NCI-H226 (cell line): ENCODE results near the gene GLYR1.

Experiments
- DNase-seq: peaks from one replicate; pipeline ENCODE4 v3.0.0-alpha.2; 2015

GLYR1 gene

GRCh38 chr16:4846503-4846900, 586 bp downstream of the GLYR1 start:
- peak; percentile 9 for DNase-seq

- no peak for DNase-seq
These were observed 6.1 kb downstream of the GLYR1 start for GRCh38 chr16:4840984-4841383.

- DNase-seq, result no peak
These were observed 7.1 kb downstream of the GLYR1 start for GRCh38 chr16:4839942-4840341.

- DNase-seq, result no peak
These were observed 9.2 kb downstream of the GLYR1 start for GRCh38 chr16:4837733-4838501.

DNA sequence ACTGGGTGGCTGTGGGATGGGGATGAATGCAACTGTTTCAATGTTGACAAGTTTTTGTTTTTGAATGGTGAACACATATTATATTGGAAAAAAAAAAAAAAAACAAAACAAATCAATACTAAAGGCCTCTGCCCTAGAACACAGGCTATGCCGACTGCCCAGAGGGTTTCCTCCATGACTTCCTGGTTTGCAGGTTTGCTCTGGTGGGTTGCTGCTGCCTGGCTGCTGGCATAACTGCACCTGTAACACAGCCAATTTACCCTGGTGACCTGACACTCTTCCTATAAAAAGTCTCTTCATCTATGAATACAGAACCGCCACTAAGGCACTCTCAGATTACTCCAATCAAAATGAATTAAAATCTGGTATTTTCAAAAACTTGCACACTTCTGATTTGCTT, 10.4 kb downstream of the GLYR1 start:
- DNase-seq, result no peak

GRCh38 chr16:4833584-4833983, 13.5 kb downstream of the GLYR1 start:
- no peak for DNase-seq

DNA sequence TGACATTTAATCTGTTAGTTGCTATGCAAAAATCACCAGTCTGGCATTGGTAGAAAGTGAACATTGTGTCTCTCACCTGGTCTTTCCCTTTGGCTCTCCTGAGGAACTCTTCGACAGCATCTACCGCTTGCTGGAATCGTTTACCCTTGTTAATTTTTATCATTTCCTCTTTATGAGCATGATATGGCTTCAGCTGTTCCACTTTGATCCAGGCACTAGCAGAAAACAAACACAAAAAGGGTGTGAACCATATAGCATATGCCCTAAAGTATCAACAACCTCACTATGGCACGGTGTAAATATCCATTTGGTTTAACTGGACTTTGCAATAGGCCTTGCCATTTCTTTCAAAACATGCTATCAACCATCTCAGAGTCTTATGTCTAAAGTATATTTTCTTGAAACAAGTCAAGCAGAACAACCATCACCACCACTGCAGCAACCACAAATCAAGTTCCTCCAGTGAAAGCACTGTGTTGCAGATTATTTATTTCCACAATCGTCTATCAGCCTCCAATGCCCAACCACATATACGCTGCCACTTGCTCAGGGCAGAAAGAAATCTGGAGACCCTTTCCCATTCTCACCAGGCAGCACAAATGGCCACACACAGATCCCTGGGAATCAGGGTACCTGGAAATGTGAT, 14.3 kb downstream of the GLYR1 start:
- no peak for DNase-seq

DNA sequence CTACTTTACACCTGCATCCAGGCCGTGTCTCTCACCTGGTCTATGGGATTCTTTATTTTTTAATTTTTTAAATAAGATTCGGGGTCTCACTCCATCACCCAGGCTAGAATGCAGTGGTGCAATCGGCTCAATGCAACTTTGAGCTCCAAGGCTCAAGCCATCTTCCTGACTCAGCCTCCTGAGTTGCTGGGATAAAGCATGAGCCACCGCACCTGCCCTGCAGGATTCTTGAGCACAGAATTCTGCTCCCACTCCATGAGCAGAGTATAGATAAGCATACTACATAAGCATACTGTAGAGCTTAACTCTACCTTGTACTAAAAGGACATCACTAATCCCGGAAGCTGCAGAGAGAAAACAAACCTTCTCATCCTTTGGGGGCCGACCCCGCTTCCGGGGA, 15.5 kb downstream of the GLYR1 start:
- DNase-seq, result no peak

DNA sequence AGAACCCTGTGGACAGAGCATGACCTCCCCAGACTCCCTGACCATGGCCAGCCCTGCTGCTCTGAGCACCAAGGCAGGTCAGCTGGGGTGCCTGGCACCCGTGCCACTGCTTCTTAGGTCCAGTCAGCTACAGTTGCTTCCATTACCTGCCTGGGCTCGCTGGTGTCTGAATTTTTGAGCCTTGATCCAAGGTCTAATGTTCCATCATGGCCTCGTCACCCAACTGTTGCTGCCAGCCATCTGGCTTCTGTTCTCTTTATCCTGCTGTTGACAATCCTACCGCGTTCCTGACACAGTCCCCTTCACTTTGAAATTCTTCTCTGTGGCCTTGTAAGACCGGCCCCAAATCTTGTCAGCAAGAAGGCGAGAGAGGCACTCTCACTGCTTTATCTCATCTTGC, 16.7 kb downstream of the GLYR1 start:
- no peak for DNase-seq

GRCh38 chr16:4828567-4829321, 18.3 kb downstream of the GLYR1 start:
- DNase-seq, result no peak

DNA sequence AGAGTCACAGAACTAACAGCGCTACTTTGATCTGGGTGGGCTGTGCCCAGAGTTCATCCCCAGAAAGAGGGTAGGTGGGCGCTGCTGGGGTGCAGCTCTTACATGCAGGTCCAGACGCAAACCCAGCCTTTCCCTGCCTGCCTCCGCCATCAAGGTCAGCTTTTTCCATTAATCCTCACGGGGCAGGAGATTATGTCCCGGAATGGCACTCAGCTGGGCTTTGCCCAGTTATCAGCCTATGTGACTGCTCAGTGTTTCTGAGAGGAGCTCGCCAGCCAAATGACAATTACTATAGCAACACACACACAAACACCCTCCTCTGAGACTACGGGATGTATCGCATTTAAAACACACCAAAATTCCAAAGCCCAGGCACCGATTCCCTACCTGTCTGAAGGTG, 20.1 kb downstream of the GLYR1 start:
- no peak for DNase-seq

GRCh38 chr16:4826526-4826925, 20.6 kb downstream of the GLYR1 start:
- no peak for DNase-seq

- no peak for DNase-seq
These were observed 21.9 kb downstream of the GLYR1 start for GRCh38 chr16:4825196-4825595.

- DNase-seq, result no peak
These were observed 26.4 kb downstream of the GLYR1 start for GRCh38 chr16:4820652-4821051.

DNA sequence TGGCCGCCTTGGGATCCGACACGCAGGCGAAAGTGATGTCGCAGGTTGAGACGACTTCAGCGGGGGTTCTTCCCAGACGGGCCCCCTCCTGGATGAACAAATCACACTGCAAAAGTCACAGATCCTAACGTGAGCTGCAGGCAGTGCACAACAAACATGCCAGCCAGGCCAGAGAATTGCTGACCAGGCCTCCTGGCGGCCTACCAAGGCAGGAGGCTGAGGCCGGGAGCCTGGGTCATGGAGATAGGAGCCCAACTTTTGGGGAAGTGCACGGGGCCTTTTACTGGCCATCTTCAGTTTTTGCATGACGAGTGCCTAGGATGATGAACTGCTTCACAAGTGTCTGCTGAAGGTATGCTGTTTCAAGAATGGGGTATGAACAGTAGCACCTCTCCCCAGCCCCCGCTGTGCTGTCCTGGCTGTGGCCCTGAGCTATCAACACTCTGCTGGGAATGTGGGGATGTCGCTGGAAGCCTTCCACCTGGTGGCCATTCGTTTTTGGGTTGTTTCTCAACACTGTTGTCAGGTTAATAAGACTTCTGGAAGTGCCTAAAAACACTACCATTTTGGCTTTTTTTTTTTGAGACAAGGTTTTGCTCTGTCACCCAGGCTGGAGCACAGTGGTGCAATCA, 32.4 kb downstream of the GLYR1 start:
- no peak for DNase-seq

GRCh38 chr16:4814046-4814445, 33.0 kb downstream of the GLYR1 start:
- DNase-seq, result no peak

DNA sequence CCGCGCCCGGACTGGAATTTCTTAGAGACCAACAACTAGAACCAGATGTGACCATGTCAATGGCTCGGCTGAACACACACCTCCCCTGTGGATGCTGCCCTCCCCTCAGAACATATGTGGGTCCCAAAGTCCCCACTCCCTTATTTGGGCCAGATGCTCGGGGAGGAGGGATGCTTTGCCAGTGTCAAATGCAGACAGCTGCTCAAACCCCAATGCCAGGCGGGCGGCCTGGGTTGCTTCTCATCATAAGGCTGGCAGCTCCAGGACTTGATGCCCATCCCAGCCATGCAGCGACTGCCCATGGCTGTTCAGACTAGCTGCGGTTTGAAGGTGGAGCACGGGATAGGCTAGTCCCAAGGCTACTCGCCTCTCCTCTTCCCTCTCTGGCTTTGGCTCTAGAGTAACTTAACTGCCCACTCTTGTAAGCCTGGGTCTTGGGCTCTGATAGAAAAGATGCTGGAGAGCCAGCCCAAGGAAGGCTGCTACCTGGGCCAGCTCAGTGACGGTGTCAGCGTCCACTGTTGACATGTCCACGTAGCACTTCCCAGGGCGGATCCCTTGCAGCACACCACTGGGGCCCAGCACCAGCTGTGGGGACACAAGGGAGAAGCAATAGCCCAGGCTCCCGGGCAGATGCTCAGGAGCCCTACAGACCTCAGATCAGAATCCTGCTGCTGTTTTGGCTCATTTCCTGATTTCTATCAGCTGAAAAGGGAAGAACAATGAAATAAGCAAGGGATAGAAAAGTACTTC, 33.7 kb downstream of the GLYR1 start:
- no peak for DNase-seq

DNA sequence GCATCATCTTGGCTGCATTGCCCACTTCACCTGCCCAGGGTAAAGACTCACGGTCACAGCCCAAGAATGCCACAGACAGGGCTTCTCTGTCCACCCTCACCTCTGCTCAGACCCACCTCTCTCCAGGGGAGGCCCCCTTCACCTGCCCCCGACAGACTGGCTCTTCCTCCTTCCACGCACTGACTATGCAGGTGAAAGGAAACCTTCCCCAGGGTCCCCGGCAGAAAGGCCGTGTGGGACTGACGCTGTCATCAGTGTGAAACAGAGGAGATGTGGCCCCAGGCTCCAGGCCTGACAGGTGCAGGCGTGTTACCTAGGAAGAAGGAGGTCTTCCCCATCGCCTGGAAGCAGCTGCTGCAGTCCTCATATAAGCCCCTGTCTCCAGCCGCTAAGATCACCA, 35.3 kb downstream of the GLYR1 start:
- no peak for DNase-seq

GRCh38 chr16:4811242-4811641, 35.8 kb downstream of the GLYR1 start:
- no peak for DNase-seq

- DNase-seq, result no peak
These were observed 40.8 kb downstream of the GLYR1 start for GRCh38 chr16:4806280-4806679.

- DNase-seq, result no peak
These were observed 41.9 kb downstream of the GLYR1 start for GRCh38 chr16:4805231-4805630.

- no peak for DNase-seq
These were observed 43.0 kb downstream of the GLYR1 start for GRCh38 chr16:4803898-4804762.
